Esophagus mucosa (tissue), 1 donor: ENCODE results near the gene NTF4. TPM values are rescaled to one million over a fixed set of nuclear protein-coding genes. Genes with fewer than 3 reads are reported as not detected.
"Not testable (repeated sequence)": the region's sequence is repeated elsewhere in the genome, so short reads cannot be mapped to it uniquely, and the experiment has no call there.

Source experiments
- ATAC-seq: fragments of 200-7000 bp; cut with Tn5 transposase; one replicate; pipeline ENCODE4 v1.9.1; 2020
- total RNA-seq: library from RNA; stranded (reverse); gene quantifications from one replicate; pipeline ENCODE4 v1.2.4, GENCODE V29; 2023
- donor health status: DM: yes; HTN: yes; CAD: no.

NTF4 gene
- total RNA-seq, 1 donor from 2014 or later = 5.6 TPM

DNA sequence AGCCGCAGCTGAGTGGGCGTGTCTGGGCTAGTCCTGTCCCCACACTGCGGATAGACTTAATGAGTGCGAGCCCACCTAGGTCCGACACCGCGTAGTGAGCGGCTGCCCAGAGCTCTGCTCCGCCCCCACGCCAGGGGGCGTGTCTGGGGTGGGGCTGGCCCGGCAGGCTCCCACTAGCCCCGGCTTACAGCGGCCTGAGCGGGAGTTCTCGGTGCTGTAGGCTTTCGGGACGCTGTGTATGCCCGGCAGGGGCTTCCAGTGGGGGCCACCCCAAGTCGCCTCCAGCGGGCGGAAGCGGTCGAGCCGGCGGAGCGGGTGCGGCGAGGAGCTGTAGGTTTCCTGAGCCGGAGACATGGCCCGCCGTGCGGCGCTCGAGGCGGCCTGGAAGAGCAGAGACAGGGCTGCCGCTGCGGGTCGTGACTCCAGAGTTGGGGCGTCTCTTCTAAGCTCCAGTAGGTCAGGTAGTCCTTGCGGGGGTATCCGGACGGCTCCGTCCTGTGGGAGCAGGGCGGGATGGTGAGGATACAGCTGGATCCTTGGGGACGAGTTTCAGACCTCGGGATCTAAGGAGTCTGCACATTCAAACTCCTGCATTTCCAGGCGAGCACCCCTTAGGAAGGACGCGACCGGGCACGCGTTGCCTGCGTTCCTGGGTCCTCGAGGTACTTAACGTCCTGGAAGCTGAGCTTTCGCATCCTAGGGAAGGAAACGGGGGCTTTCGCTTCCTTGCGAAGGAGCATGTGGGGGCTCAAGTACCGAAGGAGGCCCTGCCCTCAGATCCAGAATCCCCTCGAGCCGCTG lies 8.3 kb downstream of the NTF4 start:
- peak; percentile 80 for ATAC-seq

DNA sequence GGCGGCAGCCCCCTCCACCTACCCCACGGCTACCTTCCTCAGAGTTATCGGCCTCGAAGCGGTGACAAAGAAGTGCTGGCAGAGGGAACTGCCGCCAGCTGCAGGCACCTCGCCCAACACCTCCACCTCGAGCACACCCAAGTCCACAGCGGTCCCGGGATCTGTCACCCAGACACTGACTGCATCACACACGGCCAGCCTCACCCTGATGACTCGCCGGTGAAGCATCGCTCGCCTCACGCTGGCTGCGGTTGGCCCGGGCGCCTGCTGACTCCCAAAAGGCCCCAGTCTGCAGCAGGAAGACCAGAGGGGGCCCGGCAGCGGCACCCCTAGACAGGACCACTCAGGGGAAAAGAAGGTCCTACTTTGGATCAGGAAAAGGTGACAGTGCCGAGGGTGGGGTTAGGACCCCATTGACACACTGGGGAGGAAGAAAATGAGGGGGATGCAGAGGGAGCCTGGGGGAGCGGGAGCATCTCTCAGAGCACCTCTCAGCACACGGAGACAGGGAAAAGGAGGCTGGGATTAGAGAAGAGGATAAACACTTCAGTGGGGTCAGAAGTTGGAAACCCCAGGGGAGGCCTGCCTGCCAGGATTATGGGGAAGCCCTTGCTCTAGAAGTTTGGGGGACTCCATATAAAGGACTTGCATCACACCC lies 14.1 kb downstream of the NTF4 start:
- ATAC-seq = peak; percentile 98

DNA sequence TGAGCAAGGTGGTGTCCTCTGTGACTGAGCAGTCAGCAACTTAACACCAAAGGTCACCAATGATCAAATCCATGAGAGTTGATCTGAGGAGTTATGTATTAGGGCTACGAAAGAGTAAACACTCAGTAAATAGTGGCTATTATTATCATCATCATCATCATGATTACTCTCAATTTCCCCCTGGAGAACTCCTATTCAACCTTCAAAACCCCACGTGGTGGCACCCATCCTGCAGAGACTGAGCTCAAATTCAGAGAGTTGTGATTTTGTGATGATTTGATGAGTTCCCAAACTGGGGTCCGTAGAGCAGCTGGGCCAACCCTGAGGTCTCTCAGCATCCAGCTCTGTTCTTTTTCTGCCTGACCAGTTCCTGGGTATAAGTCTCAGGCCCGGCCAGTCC lies 14.8 kb downstream of the NTF4 start:
- not testable (repeated sequence) for ATAC-seq

DNA sequence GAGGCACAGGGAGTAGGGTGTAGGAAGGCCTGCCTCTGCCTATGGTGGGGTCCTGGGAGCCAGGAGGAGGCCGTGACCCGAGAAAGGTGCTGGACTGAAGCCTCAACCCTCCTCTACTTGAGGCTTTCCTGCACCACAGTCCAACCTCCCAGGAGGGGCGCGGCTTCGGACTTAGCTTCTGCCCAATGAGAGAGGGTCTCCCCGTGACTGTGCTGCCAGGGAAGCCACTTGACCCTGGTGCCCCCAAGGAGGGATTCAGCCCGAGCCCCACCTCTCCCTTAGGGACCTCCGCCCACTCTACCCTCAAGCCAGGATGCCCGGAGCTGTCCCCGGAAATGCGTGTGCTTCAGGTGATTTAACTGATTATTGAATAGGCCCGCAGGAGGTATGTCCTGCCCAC lies 15.6 kb downstream of the NTF4 start, which contains the start of gene CGB8:
Gene CGB8 (minus strand): TSS at position 101 of the 400 bp plus-strand sequence. CDS start 372 bp downstream, outside the sequence.
- not testable (repeated sequence) for ATAC-seq

DNA sequence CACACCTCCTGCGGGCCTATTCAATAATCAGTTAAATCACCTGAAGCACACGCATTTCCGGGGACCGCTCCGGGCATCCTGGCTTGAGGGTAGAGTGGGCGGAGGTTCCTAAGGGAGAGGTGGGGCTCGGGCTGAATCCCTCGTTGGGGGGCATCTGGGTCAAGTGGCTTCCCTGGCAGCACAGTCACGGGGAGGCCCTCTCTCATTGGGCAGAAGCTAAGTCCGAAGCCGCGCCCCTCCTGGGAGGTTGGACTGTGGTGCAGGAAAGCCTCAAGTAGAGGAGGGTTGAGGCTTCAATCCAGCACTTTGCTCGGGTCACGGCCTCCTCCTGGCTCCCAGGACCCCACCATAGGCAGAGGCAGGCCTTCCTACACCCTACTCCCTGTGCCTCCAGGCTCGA lies 21.1 kb downstream of the NTF4 start, which contains the start of gene CGB5:
Gene CGB5 (plus strand): TSS at position 301 of the 400 bp plus-strand sequence. CDS start 362 bp downstream, outside the sequence.
- not testable (repeated sequence) for ATAC-seq

DNA sequence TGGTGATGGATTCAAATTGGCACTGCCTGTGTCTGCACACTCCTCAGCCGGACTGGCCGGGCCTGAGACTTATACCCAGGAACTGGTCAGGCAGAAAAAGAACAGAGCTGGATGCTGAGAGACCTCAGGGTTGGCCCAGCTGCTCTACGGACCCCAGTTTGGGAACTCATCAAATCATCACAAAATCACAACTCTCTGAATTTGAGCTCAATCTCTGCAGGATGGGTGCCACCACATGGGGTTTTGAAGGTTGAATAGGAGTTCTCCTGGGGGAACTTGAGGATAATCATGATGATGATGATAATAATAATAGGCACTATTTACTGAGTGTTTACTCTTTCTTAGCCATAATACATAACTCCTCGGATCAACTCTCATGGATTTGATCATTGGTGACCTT lies 22.0 kb downstream of the NTF4 start:
- ATAC-seq = not testable (repeated sequence)

DNA sequence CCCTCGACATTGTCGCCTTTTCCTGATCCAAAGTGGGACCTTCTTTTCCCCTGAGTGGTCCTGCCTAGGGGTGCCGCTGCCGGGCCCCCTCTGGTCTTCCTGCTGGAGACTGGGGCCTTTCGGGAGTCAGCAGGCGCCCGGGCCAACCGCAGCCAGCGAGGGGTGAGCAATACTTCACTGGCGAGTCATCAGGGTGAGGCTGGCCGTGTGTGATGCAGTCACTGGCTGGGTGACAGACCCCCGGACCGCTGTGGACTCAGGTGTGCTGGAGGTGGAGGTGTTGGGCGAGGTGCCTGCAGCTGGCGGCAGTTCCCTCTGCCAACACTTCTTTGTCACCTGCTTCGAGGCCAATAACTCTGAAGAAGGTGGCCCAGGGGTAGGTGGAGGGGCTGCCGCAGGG lies 22.4 kb downstream of the NTF4 start:
- ATAC-seq = no peak

DNA sequence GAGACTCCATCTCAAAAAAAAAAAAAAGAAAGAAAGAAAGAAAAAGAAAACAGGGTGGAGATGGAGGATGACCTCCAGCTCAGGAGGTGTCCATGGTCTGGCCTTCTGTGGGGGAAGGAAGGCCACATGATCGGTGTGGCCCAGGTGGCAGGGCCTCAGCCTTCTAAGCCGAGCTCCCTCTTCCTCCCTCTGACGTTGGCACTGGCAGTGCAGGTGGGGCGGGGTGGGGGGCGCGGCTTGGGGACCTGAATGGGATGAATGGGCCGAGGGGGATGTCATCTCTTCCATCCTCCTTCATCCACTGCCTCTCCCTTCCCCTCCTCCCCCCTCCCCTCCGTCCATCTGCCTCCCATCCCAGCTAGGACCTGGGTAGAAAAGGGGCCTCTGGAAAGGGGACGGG lies 24.9 kb downstream of the NTF4 start:
- ATAC-seq = not testable (repeated sequence)

DNA sequence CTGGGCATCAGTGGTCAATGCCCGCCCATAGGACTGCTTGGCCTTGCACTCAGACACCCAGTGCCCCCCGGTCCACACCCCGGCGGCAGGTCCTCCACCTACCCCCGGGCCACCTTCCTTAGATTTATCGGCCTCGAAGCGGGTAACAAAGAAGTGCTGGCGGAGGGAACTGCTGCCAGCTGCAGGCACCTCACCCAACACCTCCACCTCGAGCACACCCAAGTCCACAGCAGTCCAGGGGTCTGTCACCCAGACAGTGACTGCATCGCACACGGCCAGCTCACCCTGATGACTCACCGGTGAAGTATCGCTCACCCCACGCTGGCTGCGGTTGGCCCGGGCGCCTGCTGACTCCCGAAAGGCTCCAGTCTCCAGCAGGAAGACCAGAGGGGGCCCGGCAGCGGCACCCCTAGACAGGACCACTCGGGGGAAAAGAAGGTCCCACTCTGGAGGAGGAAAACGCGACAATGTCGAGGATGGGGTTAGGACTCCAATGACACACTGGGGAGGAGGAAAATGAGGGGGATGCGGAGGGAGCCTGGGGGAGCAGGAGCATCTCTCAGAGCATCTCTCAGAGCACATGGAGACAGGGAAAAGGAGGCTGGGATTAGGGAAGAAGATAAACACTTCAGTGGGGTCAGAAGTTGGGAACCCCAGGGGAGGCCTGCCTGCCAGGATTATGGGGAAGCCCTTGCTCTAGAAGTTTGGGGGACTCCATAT lies 25.9 kb downstream of the NTF4 start:
- peak; percentile 55 for ATAC-seq

DNA sequence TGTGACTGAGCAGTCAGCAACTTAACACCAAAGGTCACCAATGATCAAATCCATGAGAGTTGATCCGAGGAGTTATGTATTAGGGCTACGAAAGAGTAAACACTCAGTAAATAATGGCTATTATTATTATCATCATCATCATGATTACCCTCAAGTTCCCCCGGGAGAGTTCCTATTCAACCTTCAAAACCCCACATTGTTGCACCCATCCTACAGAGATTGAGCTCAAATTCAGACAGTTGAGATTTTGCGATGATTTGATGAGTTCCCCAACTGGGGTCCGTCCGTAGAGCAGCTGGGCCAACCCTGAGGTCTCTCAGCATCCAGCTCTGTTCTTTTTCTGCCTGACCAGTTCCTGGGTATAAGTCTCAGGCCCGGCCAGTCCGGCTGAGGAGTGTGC lies 26.5 kb downstream of the NTF4 start:
- ATAC-seq = not testable (repeated sequence)

DNA sequence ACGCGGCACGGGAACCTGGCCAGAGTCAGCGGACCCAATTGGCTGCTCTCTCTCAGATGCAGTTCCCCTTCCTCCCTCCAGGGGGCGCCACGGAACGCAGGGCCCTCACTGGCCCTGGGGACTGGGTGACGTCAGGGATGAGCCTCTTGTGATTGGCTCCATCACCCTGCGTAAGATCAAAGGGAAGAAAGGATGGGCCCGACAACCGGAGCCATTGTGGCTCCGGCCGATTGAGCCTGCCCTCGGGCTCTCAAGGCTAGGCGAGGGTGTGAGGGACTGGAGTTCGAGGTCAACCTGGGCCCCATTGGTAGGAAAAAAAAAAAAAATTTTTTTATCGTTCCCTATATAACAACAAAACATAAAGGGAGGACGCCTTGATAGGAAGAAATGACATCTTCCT lies 27.8 kb downstream of the NTF4 start, which contains the start of gene CGB1:
Gene CGB1 (minus strand): TSS at position 81 of the 400 bp plus-strand sequence. CDS start 184 bp downstream, outside the sequence.
- not testable (repeated sequence) for ATAC-seq

DNA sequence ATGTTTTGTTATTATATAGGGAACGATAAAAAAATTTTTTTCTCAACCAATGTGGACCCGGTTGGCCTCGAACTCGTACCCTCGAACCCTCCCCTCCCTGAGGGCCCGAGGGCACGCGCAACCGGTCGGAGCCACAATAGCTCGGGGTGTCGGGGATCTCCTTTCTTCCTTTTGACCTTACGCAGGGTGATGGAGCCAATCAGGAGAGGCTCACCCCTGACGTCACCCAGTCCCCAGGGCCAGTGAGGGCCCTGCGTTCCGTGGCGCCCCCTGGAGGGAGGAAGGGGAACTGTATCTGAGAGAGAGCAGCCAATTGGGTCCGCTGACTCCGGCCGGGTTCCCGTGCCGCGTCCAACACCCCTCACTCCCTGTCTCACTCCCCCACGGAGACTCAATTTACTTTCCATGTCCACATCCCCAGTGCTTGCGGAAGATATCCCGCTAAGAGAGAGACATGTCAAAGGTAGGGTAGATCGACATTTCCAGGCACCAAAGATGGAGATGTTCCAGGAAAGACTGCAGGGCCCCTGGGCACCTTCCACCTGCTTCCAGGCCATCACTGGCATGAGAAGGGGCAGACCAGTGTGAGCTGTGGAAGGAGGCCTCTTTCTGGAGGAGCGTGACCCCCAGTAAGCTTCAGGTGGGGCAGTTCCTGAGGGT lies 32.8 kb downstream of the NTF4 start, which contains the start of gene CGB2:
Gene CGB2 (plus strand): TSS at position 249 of the 660 bp plus-strand sequence. CDS start 206 bp downstream, at position 455.
- peak; percentile 22 for ATAC-seq

DNA sequence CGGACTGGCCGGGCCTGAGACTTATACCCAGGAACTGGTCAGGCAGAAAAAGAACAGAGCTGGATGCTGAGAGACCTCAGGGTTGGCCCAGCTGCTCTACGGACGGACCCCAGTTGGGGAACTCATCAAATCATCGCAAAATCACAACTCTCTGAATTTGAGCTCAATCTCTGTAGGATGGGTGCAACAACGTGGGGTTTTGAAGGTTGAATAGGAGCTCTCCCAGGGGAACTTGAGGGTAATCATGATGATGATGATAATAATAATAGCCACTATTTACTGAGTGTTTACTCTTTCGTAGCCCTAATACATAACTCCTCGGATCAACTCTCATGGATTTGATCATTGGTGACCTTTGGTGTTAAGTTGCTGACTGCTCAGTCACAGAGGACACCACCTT lies 34.3 kb downstream of the NTF4 start:
- not testable (repeated sequence) for ATAC-seq

DNA sequence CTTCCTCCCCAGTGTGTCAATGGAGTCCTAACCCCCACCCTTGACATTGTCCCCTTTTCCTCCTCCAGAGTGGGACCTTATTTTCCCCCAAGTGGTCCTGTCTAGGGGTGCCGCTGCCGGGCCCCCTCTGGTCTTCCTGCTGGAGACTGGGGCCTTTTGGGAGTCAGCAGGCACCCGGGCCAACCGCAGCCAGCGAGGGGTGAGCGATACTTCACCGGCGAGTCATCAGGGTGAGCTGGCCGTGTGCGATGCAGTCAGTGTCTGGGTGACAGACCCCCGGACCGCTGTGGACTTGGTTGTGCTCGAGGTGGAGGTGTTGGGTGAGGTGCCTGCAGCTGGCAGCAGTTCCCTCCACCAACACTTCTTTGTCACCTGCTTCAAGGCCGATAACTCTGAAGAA lies 34.9 kb downstream of the NTF4 start:
- not testable (repeated sequence) for ATAC-seq

DNA sequence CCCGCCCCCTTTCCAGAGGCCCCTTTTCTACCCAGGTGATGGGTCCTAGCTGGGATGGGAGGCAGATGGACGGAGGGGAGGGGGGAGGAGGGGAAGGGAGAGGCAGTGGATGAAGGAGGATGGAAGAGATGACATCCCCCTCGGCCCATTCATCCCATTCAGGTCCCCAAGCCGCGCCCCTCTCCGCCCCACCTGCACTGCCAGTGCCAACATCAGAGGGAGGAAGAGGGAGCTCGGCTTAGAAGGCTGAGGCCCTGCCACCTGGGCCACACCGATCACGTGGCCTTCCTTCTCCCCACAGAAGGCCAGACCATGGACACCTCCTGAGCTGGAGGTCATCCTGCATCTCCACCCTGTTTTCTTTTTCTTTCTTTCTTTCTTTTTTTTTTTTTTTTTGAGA lies 35.9 kb downstream of the NTF4 start:
- not testable (repeated sequence) for ATAC-seq

DNA sequence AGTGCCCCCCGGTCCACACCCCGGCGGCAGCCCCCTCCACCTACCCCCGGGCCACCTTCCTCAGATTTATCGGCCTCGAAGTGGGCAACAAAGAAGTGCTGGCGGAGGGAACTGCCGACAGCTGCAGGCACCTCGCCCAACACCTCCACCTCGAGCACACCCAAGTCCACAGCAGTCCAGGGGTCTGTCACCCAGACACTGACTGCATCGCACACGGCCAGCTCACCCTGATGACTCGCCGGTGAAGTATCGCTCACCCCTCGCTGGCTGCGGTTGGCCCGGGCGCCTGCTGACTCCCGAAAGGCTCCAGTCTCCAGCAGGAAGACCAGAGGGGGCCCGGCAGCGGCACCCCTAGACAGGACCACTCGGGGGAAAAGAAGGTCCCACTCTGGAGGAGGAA lies 39.0 kb downstream of the NTF4 start:
- not testable (repeated sequence) for ATAC-seq

DNA sequence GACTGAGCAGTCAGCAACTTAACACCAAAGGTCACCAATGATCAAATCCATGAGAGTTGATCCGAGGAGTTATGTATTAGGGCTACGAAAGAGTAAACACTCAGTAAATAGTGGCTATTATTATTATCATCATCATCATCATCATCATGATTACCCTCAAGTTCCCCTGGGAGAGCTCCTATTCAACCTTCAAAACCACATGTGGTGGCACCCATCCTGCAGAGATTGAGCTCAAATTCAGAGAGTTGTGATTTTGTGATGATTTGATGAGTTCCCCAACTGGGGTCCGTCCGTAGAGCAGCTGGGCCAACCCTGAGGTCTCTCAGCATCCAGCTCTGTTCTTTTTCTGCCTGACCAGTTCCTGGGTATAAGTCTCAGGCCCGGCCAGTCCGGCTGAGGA lies 39.5 kb downstream of the NTF4 start:
- ATAC-seq = not testable (repeated sequence)

DNA sequence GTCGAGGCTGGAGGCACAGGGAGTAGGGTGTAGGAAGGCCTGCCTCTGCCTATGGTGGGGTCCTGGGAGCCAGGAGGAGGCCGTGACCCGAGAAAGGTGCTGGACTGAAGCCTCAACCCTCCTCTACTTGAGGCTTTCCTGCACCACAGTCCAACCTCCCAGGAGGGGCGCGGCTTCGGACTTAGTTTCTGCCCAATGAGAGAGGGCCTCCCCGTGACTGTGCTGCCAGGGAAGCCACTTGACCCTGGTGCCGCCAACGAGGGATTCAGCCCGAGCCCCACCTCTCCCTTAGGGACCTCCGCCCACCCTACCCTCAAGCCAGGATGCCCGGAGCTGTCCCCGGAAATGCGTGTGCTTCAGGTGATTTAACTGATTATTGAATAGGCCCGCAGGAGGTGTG lies 40.4 kb downstream of the NTF4 start, which contains the start of gene CGB3:
Gene CGB3 (minus strand): TSS at position 101 of the 400 bp plus-strand sequence. CDS start 362 bp downstream, outside the sequence.
- ATAC-seq = not testable (repeated sequence)

DNA sequence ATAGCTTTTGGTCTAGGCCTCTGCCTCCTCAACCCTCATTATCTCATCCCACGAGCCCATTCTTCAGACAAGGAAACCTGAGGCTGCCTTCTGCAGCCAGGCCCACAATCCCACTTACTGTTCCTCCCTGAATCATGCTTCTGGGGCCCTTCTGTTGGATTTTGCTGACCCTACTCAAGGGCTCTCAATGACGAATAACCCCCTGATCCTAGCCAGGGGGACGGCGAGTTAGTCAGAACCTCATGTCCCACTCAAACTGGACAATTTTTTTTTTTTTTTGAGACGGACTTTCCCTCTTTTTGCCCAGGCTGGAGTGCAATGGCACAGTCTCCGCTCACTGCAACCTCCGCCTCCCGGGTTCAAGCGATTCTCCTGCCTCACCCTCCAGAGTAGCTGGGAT lies 42.5 kb downstream of the NTF4 start:
- no peak for ATAC-seq

DNA sequence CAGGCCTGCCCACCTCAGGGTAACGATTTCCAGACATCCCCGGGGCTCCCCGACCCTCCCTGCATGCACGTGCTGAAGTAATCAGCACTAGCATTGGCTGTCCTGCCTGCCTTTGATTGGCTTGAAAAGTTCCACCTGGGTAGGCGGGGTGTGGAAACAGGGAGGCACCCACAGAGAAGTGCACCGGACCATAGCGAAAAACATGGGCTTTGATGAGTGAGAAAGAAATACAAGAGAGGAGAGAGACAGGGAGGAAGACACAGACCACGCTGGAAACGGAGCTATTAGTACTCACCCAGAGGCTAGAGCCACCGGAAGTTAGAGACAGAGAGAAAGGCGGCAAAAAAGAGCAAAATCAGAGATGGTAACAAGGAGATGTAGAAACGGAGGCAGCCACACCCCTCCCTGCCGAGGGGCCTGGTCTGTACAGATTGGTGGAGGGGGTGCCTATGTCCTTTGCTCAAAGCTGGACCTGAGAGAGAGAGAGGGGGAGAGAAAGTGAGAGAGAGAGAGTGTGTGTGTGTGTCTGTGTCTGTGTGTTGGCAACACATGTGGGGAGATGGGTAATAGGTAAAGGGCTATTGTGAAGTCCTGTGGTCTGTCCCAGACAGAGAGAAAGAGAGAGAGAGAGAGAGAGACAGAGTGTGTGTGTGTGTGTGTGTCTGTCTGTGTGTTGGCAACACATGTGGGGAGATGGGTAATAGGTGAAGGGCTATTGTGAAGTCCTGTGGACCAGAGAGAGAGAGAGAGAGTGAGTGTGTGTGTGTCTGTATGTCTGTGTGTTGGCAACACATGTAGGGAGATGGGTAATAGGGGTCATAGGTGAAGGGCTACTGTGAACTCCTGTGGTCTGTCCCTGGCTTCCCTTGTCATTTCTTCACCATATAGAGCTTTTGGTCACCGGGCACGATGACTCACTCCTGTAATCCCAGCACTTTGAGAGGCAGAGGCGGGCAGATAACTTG lies 43.4 kb downstream of the NTF4 start:
- no peak for ATAC-seq

DNA sequence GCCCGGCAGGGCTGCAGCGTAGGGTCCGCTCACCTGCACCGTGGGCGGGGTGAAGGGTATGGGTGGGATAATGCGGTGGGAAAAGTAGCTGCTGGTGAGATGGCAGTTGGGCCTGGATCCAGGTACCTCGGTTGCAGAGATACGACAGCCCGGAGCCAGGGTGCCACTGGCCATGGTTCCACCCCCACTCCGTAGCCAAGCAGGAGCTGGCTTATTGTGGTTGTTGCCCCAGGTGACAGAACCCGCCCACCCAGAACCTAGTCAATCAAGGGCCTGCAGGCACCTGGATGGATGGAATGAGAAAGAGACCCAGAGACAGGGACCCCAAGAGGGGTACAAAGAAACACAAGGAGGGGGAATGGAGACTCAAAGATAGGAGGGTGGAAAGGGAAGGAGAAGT lies 44.3 kb downstream of the NTF4 start:
- ATAC-seq = no peak
